ENCODE data around the gene DGUOK. TPM values are rescaled to one million over a fixed set of nuclear protein-coding genes. Genes with fewer than 3 reads are reported as not detected.
"Not testable (repeated sequence)": the region's sequence is repeated elsewhere in the genome, so short reads cannot be mapped to it uniquely, and the experiment has no call there.

Gene DGUOK
- total RNA-seq (2014; rRNA removed; shearing (Covaris generic)) = 50.9 and 59.2 TPM in 2 replicates
- 116 and 126 TPM in 2 replicates for polyA plus RNA-seq (2016; fragmentation: Nextera tagmentation; extraction: Ambion mirVana)

- Histone ChIP-seq H3K9me2 (ENCODE audit: insufficient read depth) (no peaks in the 10 kb centered on the region), H3K4me2 (ENCODE audit: unreplicated experiment) (peak within 1 kb of the TSS; percentile 96), H3K27me3 (replicated peaks; ENCODE audit: insufficient read depth) (no peaks in the 10 kb centered on the region), H4K20me1 (ENCODE audit: insufficient read depth) (peaks cover 6% of the 10 kb centered on the region; the same call in 1 of the 2 replicates), H3K9ac (peak within 1 kb of the TSS; percentile 94), H3K4me3 (peak within 1 kb of the TSS; percentile 79), H3K9me3 (ENCODE audit: low read depth) (no peaks in the 10 kb centered on the region), H3K27ac (peak within 1 kb of the TSS; percentile 84), H2AFZ (peak within 1 kb of the TSS; percentile 74), H3K36me3 (ENCODE audit: low read depth) (no peaks in the 10 kb centered on the region), H3F3A (ENCODE audit: insufficient read depth) (peaks cover 33% of the 10 kb centered on the region), H3K79me2 (ENCODE audit: insufficient read depth) (peaks cover 44% of the 10 kb centered on the region), H3K4me1 (ENCODE audit: insufficient read depth) (peaks cover 14% of the 10 kb centered on the region)
- in situ Hi-C loops (cut with MboI) = no loop called here
- WGBS, 2 experiments (ENCODE audit: low coverage in 1 of 2, low lambda C conversion rate in 2 of 2, missing lambda C conversion rate in 2 of 2) = 1% methylated on average over 45 to 50 of the region's 50 CpGs
- DNase-seq = peak; percentile 100
- TF ChIP-seq EZH2 (IDR thresholded peaks at IDR 0.05; ENCODE audit: insufficient read depth, poor library complexity, severe bottlenecking) = no peak
- no peak for TF ChIP-seq EZH2phosphoT487 (IDR thresholded peaks at IDR 0.05; ENCODE audit: insufficient read depth, low read depth)
These were observed at the start of gene DGUOK for GRCh38 chr2:73926493-73927327. DGUOK (plus strand) TSS chr2:73926880; CDS start chr2:73926911, 31 bp downstream.

- Histone ChIP-seq H3F3A (ENCODE audit: insufficient read depth) (no peaks in the 10 kb centered on the region), H3K9me3 (ENCODE audit: low read depth) (no peaks in the 10 kb centered on the region), H3K27ac (no peak overlapping the region), H2AFZ (no peak overlapping the region), H4K20me1 (ENCODE audit: insufficient read depth) (no peaks in the 10 kb centered on the region), H3K4me3 (no peak overlapping the region), H3K9ac (no peak overlapping the region), H3K9me2 (ENCODE audit: insufficient read depth) (no peaks in the 10 kb centered on the region), H3K4me2 (ENCODE audit: unreplicated experiment) (no peak overlapping the region), H3K36me3 (ENCODE audit: low read depth) (no peaks in the 10 kb centered on the region), H3K27me3 (replicated peaks; ENCODE audit: insufficient read depth) (peaks cover 55% of the 10 kb centered on the region), H3K4me1 (ENCODE audit: insufficient read depth) (no peaks in the 10 kb centered on the region), H3K79me2 (ENCODE audit: insufficient read depth) (no peaks in the 10 kb centered on the region)
- no peak for TF ChIP-seq EZH2phosphoT487 (IDR thresholded peaks at IDR 0.05; ENCODE audit: insufficient read depth, low read depth)
- TF ChIP-seq EZH2 (IDR thresholded peaks at IDR 0.05; ENCODE audit: insufficient read depth, poor library complexity, severe bottlenecking) = no peak
- in situ Hi-C loops (cut with MboI) = no loop called here
- 55 to 58% methylated on average over 9 of the region's 9 CpGs for WGBS, 2 experiments (ENCODE audit: low coverage in 1 of 2, low lambda C conversion rate in 2 of 2, missing lambda C conversion rate in 2 of 2)
- no peak for DNase-seq
These were observed 49.4 kb upstream of the DGUOK start for GRCh38 chr2:73877071-73877802.

GRCh38 chr2:73877984-73878383 is 48.7 kb upstream of the DGUOK start:
- H3K4me1 ChIP-seq (ENCODE audit: insufficient read depth); DNase-seq; H3K27ac ChIP-seq; H3K36me3 ChIP-seq (ENCODE audit: low read depth); in situ Hi-C loops (cut with MboI); H3K9me3 ChIP-seq (ENCODE audit: low read depth); H4K20me1 ChIP-seq (ENCODE audit: insufficient read depth); H3K79me2 ChIP-seq (ENCODE audit: insufficient read depth); H3K9me2 ChIP-seq (ENCODE audit: insufficient read depth); H2AFZ ChIP-seq; H3K4me2 ChIP-seq (ENCODE audit: unreplicated experiment); H3F3A ChIP-seq (ENCODE audit: insufficient read depth); H3K9ac ChIP-seq; H3K4me3 ChIP-seq: not testable (repeated sequence)
- 76 to 78% methylated on average over 5 of the region's 5 CpGs for WGBS, 2 experiments (ENCODE audit: low coverage in 1 of 2, low lambda C conversion rate in 2 of 2, missing lambda C conversion rate in 2 of 2)
- peaks cover 59% of the 10 kb centered on the region for H3K27me3 ChIP-seq (replicated peaks; ENCODE audit: insufficient read depth)

- in situ Hi-C loops (cut with MboI) = no loop called here
- Histone ChIP-seq H3K4me1 (ENCODE audit: insufficient read depth) (no peaks in the 10 kb centered on the region), H3K9me3 (ENCODE audit: low read depth) (no peaks in the 10 kb centered on the region), H3F3A (ENCODE audit: insufficient read depth) (no peaks in the 10 kb centered on the region), H3K9me2 (ENCODE audit: insufficient read depth) (no peaks in the 10 kb centered on the region), H3K9ac (no peak overlapping the region), H3K27ac (no peak overlapping the region), H3K4me3 (no peak overlapping the region), H4K20me1 (ENCODE audit: insufficient read depth) (no peaks in the 10 kb centered on the region), H3K36me3 (ENCODE audit: low read depth) (no peaks in the 10 kb centered on the region), H3K79me2 (ENCODE audit: insufficient read depth) (no peaks in the 10 kb centered on the region), H2AFZ (no peak overlapping the region), H3K27me3 (replicated peaks; ENCODE audit: insufficient read depth) (peaks cover 85% of the 10 kb centered on the region), H3K4me2 (ENCODE audit: unreplicated experiment) (no peak overlapping the region)
- 21 to 32% methylated on average over 2 of the region's 2 CpGs for WGBS, 2 experiments (ENCODE audit: low coverage in 1 of 2, low lambda C conversion rate in 2 of 2, missing lambda C conversion rate in 2 of 2)
- TF ChIP-seq EZH2 (IDR thresholded peaks at IDR 0.05; ENCODE audit: insufficient read depth, poor library complexity, severe bottlenecking) (no peak), EZH2phosphoT487 (IDR thresholded peaks at IDR 0.05; ENCODE audit: insufficient read depth, low read depth) (no peak)
- no peak for DNase-seq
These were observed 41.3 kb upstream of the DGUOK start for GRCh38 chr2:73885406-73885805.
